ENCODE measurements around the gene PIK3CB.

GRCh38 chr3:138872632-138873031 is 37.9 kb upstream of the PIK3CB start:
- TF ChIP-seq CTCF (IDR thresholded peaks at IDR 0.05) (no peak), POLR2AphosphoS5 (IDR thresholded peaks at IDR 0.05; ENCODE audit: low read depth, low read length) (no peak), REST (IDR thresholded peaks at IDR 0.05; ENCODE audit: insufficient read depth in 1 of 2, low read depth in 2 of 2, low read length in 1 of 2) (no peak), TCF7L2 (IDR thresholded peaks at IDR 0.05; ENCODE audit: low read depth, low read length) (no peak), SIN3A (IDR thresholded peaks at IDR 0.05; ENCODE audit: borderline replicate concordance, insufficient read depth, low read depth, low read length) (no peak)
